SJCRH30 (cell line): ENCODE data around the gene GCAT. TPM values are rescaled to one million over a fixed set of nuclear protein-coding genes. Genes with fewer than 3 reads are reported as not detected.

Source experiments
- DNase-seq, 2 experiments: peaks; one replicate each; pipeline ENCODE4 v3.0.0-alpha.2; 2015 to 2020
- H3K27ac ChIP-seq: fragments of 250-450 bp; sonication (Bioruptor Pico); 2 replicates; pipeline ENCODE4 v1.5.1; 2020; ENCODE audit warnings: mild to moderate bottlenecking, moderate library complexity
- H3K27me3 ChIP-seq: fragments of 250-450 bp; sonication (Bioruptor Pico); 2 replicates; pipeline ENCODE4 v1.5.1; 2020; ENCODE audit warnings: mild to moderate bottlenecking, moderate library complexity
- H3K36me3 ChIP-seq: fragments of 250-450 bp; sonication (Bioruptor Pico); 2 replicates; pipeline ENCODE4 v1.5.1; 2020; ENCODE audit warnings: mild to moderate bottlenecking, moderate library complexity
- H3K4me1 ChIP-seq: fragments of 250-450 bp; sonication (Bioruptor Pico); 2 replicates; pipeline ENCODE4 v1.5.1; 2020; ENCODE audit warnings: mild to moderate bottlenecking, moderate library complexity
- H3K4me3 ChIP-seq: fragments of 250-450 bp; sonication (Bioruptor Pico); 2 replicates; pipeline ENCODE4 v1.5.1; 2020; ENCODE audit warnings: mild to moderate bottlenecking, moderate library complexity
- H3K9me3 ChIP-seq: fragments of 250-450 bp; sonication (Bioruptor Pico); replicated peaks from 2 replicates; pipeline ENCODE4 v1.5.1; 2020; ENCODE audit warnings: mild to moderate bottlenecking, moderate library complexity
- total RNA-seq: library from RNA; depleted of rRNA; stranded (reverse); fragments of >200 nt; shearing (Covaris generic); gene quantifications from 2 replicates; pipeline ENCODE4 v1.2.3, GENCODE V29; 2014

Gene GCAT
- total RNA-seq, 1 experiment from 2014 or later = 14.2 TPM

- Histone ChIP-seq H3K27ac (no peak overlapping the region), H3K36me3 (peaks cover 4% of the 10 kb centered on the region; the same call in 1 of the 2 replicates), H3K4me1 (no peaks in the 10 kb centered on the region), H3K4me3 (no peak overlapping the region), H3K9me3 (no peaks in the 10 kb centered on the region), H3K27me3 (no peaks in the 10 kb centered on the region)
- DNase-seq = no peak
These were observed 22.5 kb downstream of the GCAT start for GRCh38 chr22:37830093-37830842.

- Histone ChIP-seq H3K9me3 (no peaks in the 10 kb centered on the region), H3K4me3 (no peak overlapping the region), H3K27me3 (no peaks in the 10 kb centered on the region), H3K4me1 (no peaks in the 10 kb centered on the region), H3K36me3 (peaks cover 4% of the 10 kb centered on the region; the same call in 1 of the 2 replicates), H3K27ac (no peak overlapping the region)
- no peak for DNase-seq
These were observed 23.7 kb downstream of the GCAT start for GRCh38 chr22:37831472-37831871.

- DNase-seq = no peak
- Histone ChIP-seq H3K9me3 (no peaks in the 10 kb centered on the region), H3K4me1 (no peaks in the 10 kb centered on the region), H3K27ac (no peak overlapping the region), H3K27me3 (no peaks in the 10 kb centered on the region), H3K4me3 (no peak overlapping the region), H3K36me3 (peaks cover 4% of the 10 kb centered on the region; the same call in 1 of the 2 replicates)
These were observed 24.5 kb downstream of the GCAT start for GRCh38 chr22:37832022-37832857.

DNA sequence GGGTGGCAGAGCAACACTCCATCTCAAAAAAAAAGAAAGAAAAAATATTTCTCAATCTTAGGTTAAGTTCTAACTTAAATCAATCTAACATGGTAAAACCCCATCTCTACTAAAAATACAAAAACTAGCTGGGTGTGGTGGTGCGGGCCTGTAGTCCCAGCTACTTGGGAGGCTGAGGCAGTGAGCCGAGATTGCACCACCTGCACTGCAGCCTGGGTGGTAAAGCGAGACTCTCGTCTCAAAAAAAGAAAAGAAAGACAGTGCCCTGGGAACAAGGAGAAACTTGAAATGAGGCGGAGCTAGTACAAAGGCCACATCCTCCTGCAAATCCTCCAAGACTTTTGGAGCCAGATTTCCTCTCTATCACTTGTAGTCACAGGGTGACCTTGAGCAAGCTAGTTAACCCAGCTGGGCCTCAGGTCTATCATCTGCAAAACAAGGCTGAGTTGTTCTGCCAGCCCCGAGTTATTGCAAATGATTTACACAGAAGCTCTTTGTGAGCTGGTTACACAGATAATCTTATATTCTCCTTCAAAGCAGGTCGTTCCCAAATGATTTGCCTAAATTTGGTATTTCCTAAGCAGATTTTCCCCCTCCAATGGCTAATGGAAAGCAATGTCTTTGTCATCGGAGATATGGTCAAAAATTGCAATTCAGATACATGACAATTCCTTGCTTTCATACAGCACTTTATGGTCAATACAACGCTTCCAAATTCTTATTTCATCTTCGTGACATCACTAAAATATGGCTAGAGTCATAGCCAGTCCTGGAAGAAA lies 34.5 kb downstream of the GCAT start:
- Histone ChIP-seq H3K4me1 (no peaks in the 10 kb centered on the region), H3K9me3 (no peaks in the 10 kb centered on the region), H3K27me3 (no peaks in the 10 kb centered on the region), H3K4me3 (no peak overlapping the region), H3K27ac (no peak overlapping the region), H3K36me3 (peaks cover 8% of the 10 kb centered on the region; the same call in 1 of the 2 replicates)
- no peak for DNase-seq

GRCh38 chr22:37843741-37844089 lies 36.0 kb downstream of the GCAT start:
- H3K4me3 ChIP-seq = peak overlapping the region; percentile 72
- DNase-seq = no peak
- H3K9me3 ChIP-seq = no peaks in the 10 kb centered on the region
- no peaks in the 10 kb centered on the region for H3K4me1 ChIP-seq
- H3K27me3 ChIP-seq = no peaks in the 10 kb centered on the region
- H3K27ac ChIP-seq = no peak overlapping the region; the same call in 1 of the 2 replicates
- peaks cover 8% of the 10 kb centered on the region; the same call in 1 of the 2 replicates for H3K36me3 ChIP-seq

DNA sequence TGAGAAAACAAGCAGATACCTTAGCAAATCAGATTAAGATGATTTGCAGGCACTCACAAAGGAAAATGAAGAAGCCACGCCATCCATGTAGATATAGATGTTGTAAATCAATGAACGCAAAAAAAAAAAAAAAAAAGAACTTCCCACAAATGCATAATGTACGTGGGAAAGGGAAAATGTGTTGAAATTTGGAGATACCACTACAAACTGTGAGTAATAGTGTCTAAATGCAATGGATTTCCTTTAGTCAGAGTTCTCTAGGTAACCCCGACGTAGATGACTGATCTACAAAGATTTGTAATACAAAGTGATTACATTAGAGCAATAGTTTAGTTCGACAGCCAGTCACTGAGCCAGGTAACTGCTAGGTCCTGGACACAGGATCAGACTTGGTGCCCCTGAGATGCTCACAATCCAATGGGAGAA lies 37.2 kb downstream of the GCAT start:
- Histone ChIP-seq H3K9me3 (no peaks in the 10 kb centered on the region), H3K27ac (no peak overlapping the region), H3K27me3 (no peaks in the 10 kb centered on the region), H3K4me1 (no peaks in the 10 kb centered on the region), H3K36me3 (peaks cover 4% of the 10 kb centered on the region; the same call in 1 of the 2 replicates), H3K4me3 (peak overlapping the region; percentile 72)
- DNase-seq = no peak

GRCh38 chr22:37846433-37846832 lies 38.7 kb downstream of the GCAT start:
- H3K27ac ChIP-seq = no peak overlapping the region
- H3K27me3 ChIP-seq = no peaks in the 10 kb centered on the region
- no peaks in the 10 kb centered on the region for H3K9me3 ChIP-seq
- no peak overlapping the region for H3K4me3 ChIP-seq
- H3K36me3 ChIP-seq = peaks cover 12% of the 10 kb centered on the region
- no peaks in the 10 kb centered on the region for H3K4me1 ChIP-seq
- no peak for DNase-seq

DNA sequence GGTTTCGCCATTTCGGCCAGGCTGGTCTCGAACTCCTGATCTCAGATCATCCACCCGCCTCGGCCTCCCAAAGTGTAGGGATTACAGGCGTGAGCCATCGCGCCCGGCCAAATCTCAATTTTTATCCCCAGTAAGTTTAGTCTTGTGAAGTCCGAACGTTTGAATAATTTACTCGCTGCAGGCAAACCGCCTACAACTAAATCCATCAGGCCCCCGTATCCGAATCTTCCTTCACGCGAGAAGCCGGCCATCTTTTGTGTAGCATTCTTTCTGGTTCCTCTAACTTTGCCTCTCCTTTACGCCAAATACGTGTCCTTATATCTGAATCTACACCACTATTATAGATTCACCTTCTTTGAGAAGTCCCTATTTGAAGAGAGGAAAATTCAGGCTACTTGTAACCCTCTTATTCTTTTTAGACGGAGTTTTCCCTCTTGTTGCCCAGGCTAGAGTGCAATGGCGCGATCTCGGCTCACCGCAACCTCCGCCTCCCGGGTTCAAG lies 40.9 kb downstream of the GCAT start:
- peaks cover 34% of the 10 kb centered on the region for H3K36me3 ChIP-seq
- DNase-seq = no peak

DNA sequence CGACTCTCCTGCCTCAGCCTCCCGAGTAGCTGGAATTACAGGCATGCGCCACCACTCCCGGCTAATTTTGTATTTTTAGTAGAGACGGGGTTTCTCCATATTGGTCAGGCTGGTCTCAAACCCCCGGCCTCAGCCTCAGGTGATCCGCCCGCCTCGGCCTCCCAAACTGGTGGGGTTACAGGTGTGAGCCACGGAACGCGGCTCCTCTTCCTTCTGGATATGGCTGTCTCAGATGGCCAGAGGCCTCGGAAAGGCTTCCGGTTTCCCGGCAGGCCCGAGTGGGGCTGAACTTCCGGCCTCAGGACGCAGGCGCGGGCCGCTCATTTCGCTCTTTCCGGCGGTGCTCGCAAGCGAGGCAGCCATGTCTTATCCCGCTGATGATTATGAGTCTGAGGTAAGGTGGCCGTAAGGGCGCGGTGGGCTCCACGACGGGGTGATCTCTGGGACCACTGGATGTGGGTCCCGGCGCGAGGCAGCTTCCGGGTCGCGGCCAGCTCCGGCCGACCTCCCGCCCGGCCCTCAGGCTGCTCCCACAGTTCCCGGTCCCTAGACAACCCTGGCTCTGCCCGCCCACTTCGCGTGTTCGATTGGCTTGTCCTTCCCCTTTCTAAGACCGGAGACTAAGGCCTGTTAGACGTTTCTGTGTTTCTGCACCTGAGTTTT lies 41.5 kb downstream of the GCAT start, which contains the start of gene EIF3L:
EIF3L (plus strand) TSS at position 331 of the 663 bp plus-strand sequence; CDS start at position 362, 31 bp downstream.
- H3K27ac ChIP-seq = peak within 1 kb of the TSS; percentile 62
- H3K4me1 ChIP-seq = no peaks in the 10 kb centered on the region
- H3K36me3 ChIP-seq = peaks cover 40% of the 10 kb centered on the region
- H3K9me3 ChIP-seq = no peaks in the 10 kb centered on the region
- peak; percentile 87 for DNase-seq
- H3K4me3 ChIP-seq = peak within 1 kb of the TSS; percentile 90
- no peaks in the 10 kb centered on the region for H3K27me3 ChIP-seq

More for the DNA sequence above, 40.9 kb downstream of the GCAT start:
- no peaks in the 10 kb centered on the region for H3K4me1 ChIP-seq
- peak overlapping the region; percentile 90 for H3K4me3 ChIP-seq
- peak overlapping the region; percentile 62 for H3K27ac ChIP-seq
- no peaks in the 10 kb centered on the region for H3K9me3 ChIP-seq
- no peaks in the 10 kb centered on the region for H3K27me3 ChIP-seq

- H3K36me3 ChIP-seq = peaks cover 47% of the 10 kb centered on the region
- no peaks in the 10 kb centered on the region for H3K9me3 ChIP-seq
- no peak for DNase-seq
- H3K4me1 ChIP-seq = no peaks in the 10 kb centered on the region
- H3K27me3 ChIP-seq = no peaks in the 10 kb centered on the region
- no peak overlapping the region for H3K4me3 ChIP-seq
- H3K27ac ChIP-seq = no peak overlapping the region
These were observed 43.1 kb downstream of the GCAT start for GRCh38 chr22:37850801-37851200.

DNA sequence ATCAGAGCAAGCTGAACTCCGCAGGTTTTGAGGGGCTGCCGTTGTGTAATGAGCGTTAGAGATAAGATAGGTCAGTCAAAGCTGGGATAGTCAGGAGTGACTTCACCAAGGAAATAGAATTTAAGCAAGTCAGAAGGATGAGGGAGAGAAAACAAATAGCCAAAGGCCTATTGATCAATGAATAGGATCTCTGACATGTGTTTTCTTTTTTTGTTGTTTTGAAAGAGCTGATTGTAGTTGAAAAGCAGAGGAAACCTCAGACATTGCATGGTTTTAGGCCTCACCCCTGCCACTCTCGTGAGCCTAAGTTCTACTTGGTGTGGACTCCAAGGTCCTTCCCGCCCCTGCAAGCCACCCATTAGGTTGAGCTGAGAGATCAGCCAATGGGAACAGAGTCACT lies 44.7 kb downstream of the GCAT start:
- Histone ChIP-seq H3K4me1 (no peaks in the 10 kb centered on the region), H3K9me3 (no peaks in the 10 kb centered on the region), H3K27ac (no peak overlapping the region), H3K27me3 (no peaks in the 10 kb centered on the region), H3K36me3 (peaks cover 58% of the 10 kb centered on the region), H3K4me3 (no peak overlapping the region)
- DNase-seq = no peak

DNA sequence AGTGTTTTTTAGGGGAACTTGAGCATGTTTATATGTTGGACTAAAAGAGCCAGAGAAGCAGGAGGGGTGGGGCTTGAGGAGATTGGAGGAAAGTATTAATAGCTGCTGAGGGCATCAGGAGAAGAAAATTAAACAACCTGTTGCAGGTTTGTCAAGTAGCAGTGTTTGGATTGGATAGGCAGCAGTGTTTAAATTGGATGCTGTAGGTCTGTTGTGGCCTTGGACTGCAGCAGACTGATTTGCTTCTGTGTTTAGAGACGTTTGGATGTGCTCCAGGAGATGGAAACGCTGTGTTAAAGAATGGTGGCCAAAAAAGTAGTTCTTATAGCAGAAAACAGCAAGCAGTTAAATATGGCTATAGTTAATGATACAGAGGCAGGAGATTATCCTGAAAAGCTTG lies 47.2 kb downstream of the GCAT start:
- H3K27me3 ChIP-seq = no peaks in the 10 kb centered on the region
- H3K4me3 ChIP-seq = no peak overlapping the region
- no peak for DNase-seq
- H3K4me1 ChIP-seq = peaks cover 6% of the 10 kb centered on the region
- H3K9me3 ChIP-seq = no peaks in the 10 kb centered on the region
- H3K27ac ChIP-seq = no peak overlapping the region
- peaks cover 77% of the 10 kb centered on the region for H3K36me3 ChIP-seq

DNA sequence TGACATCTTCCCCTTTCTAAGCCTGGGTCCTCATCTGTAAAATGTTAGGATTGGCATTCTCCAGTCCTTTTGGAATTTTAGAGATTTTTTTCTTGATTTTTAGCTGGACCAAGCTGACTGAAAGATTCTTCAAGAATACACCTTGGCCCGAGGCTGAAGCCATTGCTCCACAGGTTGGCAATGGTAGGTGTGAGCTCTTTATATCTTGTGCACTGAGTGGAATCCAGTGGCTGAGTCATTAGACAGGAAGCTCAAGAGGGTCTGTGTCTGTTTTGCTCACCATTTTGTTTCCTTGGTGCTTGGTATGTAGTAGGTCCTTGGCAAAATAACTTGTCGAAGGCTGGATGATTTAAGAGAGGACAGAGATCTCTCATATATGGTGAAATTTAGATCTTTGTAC lies 47.7 kb downstream of the GCAT start:
- Histone ChIP-seq H3K4me1 (peaks cover 11% of the 10 kb centered on the region), H3K27ac (no peak overlapping the region), H3K4me3 (no peak overlapping the region), H3K36me3 (peaks cover 79% of the 10 kb centered on the region), H3K27me3 (no peaks in the 10 kb centered on the region), H3K9me3 (no peaks in the 10 kb centered on the region)
- no peak for DNase-seq
